Measurements from ENCODE around the gene OR51T1. TPM values are rescaled to one million over a fixed set of nuclear protein-coding genes. Genes with fewer than 3 reads are reported as not detected.

Gene OR51T1
- total RNA-seq, 8 experiments from 2014 or later, result 0.31 to 1.3 (median 1.0) TPM; not detected in 5

GRCh38 chr11:4887591-4887990, 5.9 kb downstream of the OR51T1 start:
- Histone ChIP-seq H3K4me3 (no peak overlapping the region), H3K27ac (no peak overlapping the region), H3K4me1 (replicated peaks in 1 of 2) (no peaks in the 10 kb centered on the region)
- ATAC-seq (replicated peaks in 6 of 8), result no peak
- WGBS, 10 experiments, result 0% methylated on average over 1 of the region's 1 CpG; no CpG with 5 or more reads in 1 of the 10 experiments
- in situ Hi-C loops (cut with MboI; ENCODE audit: low pct_unique_long_range_greater_than_20kb in 2 of 9, low sequenced_read_pairs in 9 of 9, unreplicated experiment in 9 of 9), result no loop called here

DNA sequence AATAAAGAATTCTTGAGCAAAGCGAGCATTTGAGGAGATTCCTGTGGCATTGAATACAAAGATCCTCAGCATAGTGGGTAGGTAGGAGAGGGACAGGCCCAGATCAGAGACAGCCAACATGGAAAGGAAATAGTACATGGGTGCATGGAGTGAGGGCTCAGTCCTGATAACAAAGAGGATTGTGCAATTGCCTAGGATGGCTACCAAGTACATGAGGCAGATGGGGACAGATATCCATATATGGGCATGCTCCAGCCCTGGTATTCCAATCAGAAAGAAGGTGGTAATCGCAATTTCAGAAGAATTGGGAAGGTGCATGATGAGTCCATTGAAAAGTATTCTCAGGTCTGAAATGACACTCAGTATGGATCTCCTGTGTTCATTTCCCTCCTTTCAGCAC, 8.6 kb downstream of the OR51T1 start:
- ATAC-seq (replicated peaks in 6 of 8), result no peak
- H3K4me3 ChIP-seq, result no peak overlapping the region
- H3K4me1 ChIP-seq (replicated peaks in 1 of 2), result no peaks in the 10 kb centered on the region
- 40 to 100% (median 80%) methylated on average over 1 to 2 of the region's 2 CpGs; no CpG with 5 or more reads in 1 of the 10 experiments for WGBS, 10 experiments
- no peak overlapping the region for H3K27ac ChIP-seq
- in situ Hi-C loops (cut with MboI; ENCODE audit: low pct_unique_long_range_greater_than_20kb in 2 of 9, low sequenced_read_pairs in 9 of 9, unreplicated experiment in 9 of 9), result no loop called here

DNA sequence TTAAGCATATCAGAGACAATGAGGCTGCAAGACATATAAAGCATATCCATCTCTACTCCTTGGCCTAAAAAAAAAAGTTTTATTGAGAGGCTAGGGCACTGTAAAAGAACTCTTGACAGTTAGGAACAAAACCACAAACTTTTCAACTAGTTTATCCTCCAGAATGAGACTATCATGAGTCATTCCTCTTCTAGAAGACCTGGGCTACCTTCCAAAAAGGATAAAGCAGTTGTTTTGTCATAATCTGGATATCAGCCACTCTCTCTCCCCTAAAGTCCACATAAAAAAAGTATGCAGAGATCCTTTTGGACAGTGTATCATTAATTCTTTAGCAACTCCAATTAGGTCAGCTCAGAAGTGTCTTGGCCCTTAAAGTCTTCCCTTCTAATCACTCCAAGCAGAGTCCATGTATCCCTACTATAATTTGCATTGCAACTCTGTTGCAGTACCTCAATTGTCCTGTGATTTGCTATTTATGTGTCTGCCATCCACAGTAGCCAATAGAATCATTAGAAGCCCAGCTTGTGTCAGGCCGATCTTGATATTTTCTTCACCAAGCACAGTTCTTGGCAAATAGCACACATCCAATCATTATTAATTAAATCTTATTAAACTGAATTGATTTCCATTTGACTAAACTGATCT, 10.4 kb downstream of the OR51T1 start:
- no peaks in the 10 kb centered on the region for H3K4me1 ChIP-seq (replicated peaks in 1 of 2)
- 75 to 100% (median 100%) methylated on average over 1 of the region's 1 CpG; no CpG with 5 or more reads in 5 of the 10 experiments for WGBS, 10 experiments
- peak in 2 of 8 experiments; percentile 50 to 58 for ATAC-seq (replicated peaks in 6 of 8)
- in situ Hi-C loops (cut with MboI; ENCODE audit: low pct_unique_long_range_greater_than_20kb in 2 of 9, low sequenced_read_pairs in 9 of 9, unreplicated experiment in 9 of 9), result no loop called here
- no peak overlapping the region for H3K27ac ChIP-seq
- no peak overlapping the region for H3K4me3 ChIP-seq

DNA sequence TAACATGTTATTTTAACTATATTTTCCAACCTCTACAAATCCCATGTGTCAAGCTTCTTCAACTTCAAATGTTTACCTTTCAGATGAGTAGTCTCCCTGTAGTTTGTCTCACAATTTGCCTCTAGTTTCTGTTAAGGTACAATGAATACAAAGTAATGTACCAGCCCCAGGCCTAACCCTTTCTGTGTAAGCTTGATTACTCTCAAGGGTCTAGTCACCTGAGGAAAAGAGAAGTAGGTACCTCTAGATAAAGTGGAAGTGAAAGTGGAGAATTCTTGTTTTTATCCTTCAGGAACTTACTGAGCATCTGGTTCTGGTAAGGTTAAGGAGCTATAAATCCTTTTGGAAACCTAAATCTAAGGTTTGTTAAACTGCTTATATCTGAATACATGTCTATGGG, 21.8 kb downstream of the OR51T1 start, which contains the start of gene OR51A7:
OR51A7 (plus strand) TSS at position 300 of the 400 bp plus-strand sequence. CDS start 3,587 bp downstream, outside the sequence.
- no peak within 1 kb of the TSS for H3K4me3 ChIP-seq
- no peaks in the 10 kb centered on the region for H3K4me1 ChIP-seq (replicated peaks in 1 of 2)
- no peak within 1 kb of the TSS for H3K27ac ChIP-seq
- in situ Hi-C loops (cut with MboI; ENCODE audit: low pct_unique_long_range_greater_than_20kb in 2 of 9, low sequenced_read_pairs in 9 of 9, unreplicated experiment in 9 of 9), result no loop called here
- ATAC-seq (replicated peaks in 6 of 8), result no peak

- no peaks in the 10 kb centered on the region for H3K4me1 ChIP-seq (replicated peaks in 1 of 2)
- no peak for ATAC-seq (replicated peaks in 6 of 8)
- H3K27ac ChIP-seq, result no peak overlapping the region
- no peak overlapping the region for H3K4me3 ChIP-seq
- in situ Hi-C loops (cut with MboI; ENCODE audit: low pct_unique_long_range_greater_than_20kb in 2 of 9, low sequenced_read_pairs in 9 of 9, unreplicated experiment in 9 of 9), result loop anchor here in 1 of 9 experiments (10.0 kb wide), 1 partner anchor 58 kb away; no protein-coding TSS in a partner anchor
These were observed 34.9 kb downstream of the OR51T1 start for GRCh38 chr11:4916581-4916980.

- Histone ChIP-seq H3K4me3 (no peak within 1 kb of the TSS), H3K27ac (no peak within 1 kb of the TSS), H3K4me1 (replicated peaks in 1 of 2) (no peaks in the 10 kb centered on the region)
- 0 to 92% (median 74%) methylated on average over 2 to 4 of the region's 4 CpGs; no CpG with 5 or more reads in 3 of the 10 experiments for WGBS, 10 experiments
- in situ Hi-C loops (cut with MboI; ENCODE audit: low pct_unique_long_range_greater_than_20kb in 2 of 9, low sequenced_read_pairs in 9 of 9, unreplicated experiment in 9 of 9), result loop anchor here in 1 of 9 experiments (10.0 kb wide), 1 partner anchor 56 kb away; no protein-coding TSS in a partner anchor
- no peak for ATAC-seq (replicated peaks in 6 of 8)
These were observed 37.5 kb downstream of the OR51T1 start, which contains the start of gene OR51G2 for GRCh38 chr11:4919250-4919649. Gene OR51G2 (minus strand): TSS chr11:4919350. CDS start chr11:4915663, 3,687 bp downstream.

GRCh38 chr11:4921796-4922195, 40.1 kb downstream of the OR51T1 start:
- peak in 1 of 8 experiments; percentile 37 for ATAC-seq (replicated peaks in 6 of 8)
- Histone ChIP-seq H3K4me3 (no peak overlapping the region), H3K4me1 (replicated peaks in 1 of 2) (no peaks in the 10 kb centered on the region), H3K27ac (no peak overlapping the region)
- WGBS, 10 experiments, result 0 to 100% (median 63%) methylated on average over 1 of the region's 1 CpG; no CpG with 5 or more reads in 2 of the 10 experiments
- in situ Hi-C loops (cut with MboI; ENCODE audit: low pct_unique_long_range_greater_than_20kb in 2 of 9, low sequenced_read_pairs in 9 of 9, unreplicated experiment in 9 of 9), result no loop called here

- no peak for ATAC-seq (replicated peaks in 6 of 8)
These were observed 40.6 kb downstream of the OR51T1 start for GRCh38 chr11:4922304-4922703.

DNA sequence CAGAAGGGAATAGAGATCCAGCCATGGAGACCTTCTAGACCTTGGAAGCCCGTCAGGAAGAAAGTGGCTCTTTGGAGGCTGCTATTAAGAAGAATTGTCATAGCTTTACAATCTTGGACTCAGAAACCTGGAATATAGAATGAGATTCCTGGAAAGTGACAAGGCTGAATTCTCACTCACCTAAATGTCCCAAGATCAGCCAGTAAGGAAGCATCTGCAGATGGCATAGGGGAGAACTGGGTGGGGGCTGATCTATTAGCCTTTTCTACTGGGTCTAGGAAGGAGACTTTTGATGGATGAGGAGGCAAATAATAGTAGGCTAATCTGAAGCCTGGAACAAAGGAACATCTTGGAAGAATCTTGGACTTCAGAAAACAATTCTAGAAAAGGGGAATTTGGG, 42.5 kb downstream of the OR51T1 start, which contains the start of gene OR51G1:
OR51G1 (minus strand) TSS at position 101 of the 400 bp plus-strand sequence; CDS start at position 101, 0 bp downstream.
- in situ Hi-C loops (cut with MboI; ENCODE audit: low pct_unique_long_range_greater_than_20kb in 2 of 9, low sequenced_read_pairs in 9 of 9, unreplicated experiment in 9 of 9), result no loop called here
- ATAC-seq (replicated peaks in 6 of 8), result no peak
- 29 to 78% (median 40%) methylated on average over 1 of the region's 1 CpG; no CpG with 5 or more reads in 7 of the 10 experiments for WGBS, 10 experiments
- Histone ChIP-seq H3K4me3 (no peak within 1 kb of the TSS), H3K27ac (no peak within 1 kb of the TSS), H3K4me1 (replicated peaks in 1 of 2) (no peaks in the 10 kb centered on the region)

More at GRCh38 chr11:4922304-4922703, 40.6 kb downstream of the OR51T1 start:
- 0 to 71% (median 41%) methylated on average over 1 of the region's 1 CpG; no CpG with 5 or more reads in 4 of the 10 experiments for WGBS, 10 experiments
- in situ Hi-C loops (cut with MboI; ENCODE audit: low pct_unique_long_range_greater_than_20kb in 2 of 9, low sequenced_read_pairs in 9 of 9, unreplicated experiment in 9 of 9), result no loop called here
- Histone ChIP-seq H3K4me1 (replicated peaks in 1 of 2) (no peaks in the 10 kb centered on the region), H3K4me3 (no peak overlapping the region), H3K27ac (no peak overlapping the region)

DNA sequence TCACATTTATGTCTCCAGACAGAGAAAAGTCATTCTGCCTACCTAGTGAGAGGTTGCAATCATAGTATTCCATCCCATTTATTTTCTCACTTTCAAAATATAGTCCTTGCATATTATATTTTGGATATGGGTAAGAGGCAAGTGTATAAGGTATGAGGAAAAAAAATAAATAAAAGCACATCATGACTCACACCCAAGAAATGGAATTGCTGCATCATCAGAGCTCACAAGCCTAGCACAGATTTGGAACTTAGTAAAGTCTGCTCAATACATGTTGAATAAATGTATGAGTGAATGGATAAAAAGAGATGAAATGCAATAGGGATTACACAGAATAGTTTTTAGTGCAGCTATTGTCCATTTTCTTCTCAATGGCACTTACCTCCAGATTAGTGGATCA, 44.9 kb downstream of the OR51T1 start:
- in situ Hi-C loops (cut with MboI; ENCODE audit: low pct_unique_long_range_greater_than_20kb in 2 of 9, low sequenced_read_pairs in 9 of 9, unreplicated experiment in 9 of 9), result no loop called here
- no peak overlapping the region for H3K27ac ChIP-seq
- peak in 2 of 8 experiments; percentile 78 to 84 for ATAC-seq (replicated peaks in 6 of 8)

More for the DNA sequence above, 44.9 kb downstream of the OR51T1 start:
- Histone ChIP-seq H3K4me1 (replicated peaks in 1 of 2) (no peaks in the 10 kb centered on the region), H3K4me3 (no peak overlapping the region)

Other genes starting within 250 kb of the OR51T1 start
- gene OR51D1, start 244.4 kb upstream of the OR51T1 start, total RNA-seq, result under 1 TPM in 5 of 8 experiments, not detected in 3; 0.05 to 0.52 (median 0.13) TPM
- under 1 TPM in 4 of 8 experiments, not detected in 4; 0.05 to 0.19 (median 0.13) TPM for gene OR51E1, start 237.9 kb upstream of the OR51T1 start, total RNA-seq
- 10 to 100 TPM in 1 of 8 experiments, 1 to 10 TPM in 2, under 1 TPM in 2, not detected in 3; 0.36 to 25.3 (median 1.3) TPM for gene OR51E2, start 184.0 kb upstream of the OR51T1 start, total RNA-seq
- under 1 TPM in 1 of 8 experiments, not detected in 7; 0.38 TPM for gene MMP26, start 177.1 kb upstream of the OR51T1 start, total RNA-seq
- gene OR51F1, start 112.0 kb upstream of the OR51T1 start, total RNA-seq, result 1 to 10 TPM in 2 of 8 experiments, under 1 TPM in 1, not detected in 5; 0.61 to 1.7 (median 1.1) TPM
- 1 to 10 TPM in 1 of 8 experiments, under 1 TPM in 3, not detected in 4; 0.23 to 1.5 (median 0.73) TPM for gene OR52R1, start 77.5 kb upstream of the OR51T1 start, total RNA-seq
- gene OR51F2, start 60.6 kb upstream of the OR51T1 start, total RNA-seq, result 1 to 10 TPM in 3 of 8 experiments, under 1 TPM in 2, not detected in 3; 0.21 to 2.2 (median 1.2) TPM
- gene OR51S1, start 32.7 kb upstream of the OR51T1 start, total RNA-seq, result under 1 TPM in 5 of 8 experiments, not detected in 3; 0.17 to 0.99 (median 0.31) TPM
- under 1 TPM in 4 of 8 experiments, not detected in 4; 0.25 to 0.67 (median 0.55) TPM for gene OR51A7, start 21.9 kb downstream of the OR51T1 start, total RNA-seq
- 1 to 10 TPM in 1 of 8 experiments, under 1 TPM in 4, not detected in 3; 0.29 to 1.9 (median 0.51) TPM for gene OR51G2, start 37.5 kb downstream of the OR51T1 start, total RNA-seq
- gene OR51G1, start 42.4 kb downstream of the OR51T1 start, total RNA-seq, result 1 to 10 TPM in 2 of 8 experiments, under 1 TPM in 2, not detected in 4; 0.21 to 1.9 (median 0.89) TPM
- gene OR51A4, start 65.7 kb downstream of the OR51T1 start, total RNA-seq, result 1 to 10 TPM in 1 of 8 experiments, under 1 TPM in 3, not detected in 4; 0.28 to 1.5 (median 0.72) TPM
- under 1 TPM in 3 of 8 experiments, not detected in 5; 0.33 to 0.37 (median 0.36) TPM for gene OR51A2, start 73.8 kb downstream of the OR51T1 start, total RNA-seq
- 1 to 10 TPM in 1 of 8 experiments, under 1 TPM in 5, not detected in 2; 0.08 to 1.2 (median 0.22) TPM for gene OR51L1, start 113.0 kb downstream of the OR51T1 start, total RNA-seq
- 1 to 10 TPM in 1 of 8 experiments, not detected in 7; 3.1 TPM for gene OR52J3, start 164.6 kb downstream of the OR51T1 start, total RNA-seq
- 1 to 10 TPM in 1 of 8 experiments, under 1 TPM in 2, not detected in 5; 0.43 to 2.3 (median 0.45) TPM for gene OR52E2, start 177.7 kb downstream of the OR51T1 start, total RNA-seq
- gene OR52E1, start 187.7 kb downstream of the OR51T1 start, total RNA-seq, result 1 to 10 TPM in 1 of 8 experiments, under 1 TPM in 1, not detected in 6; 0.52 to 2.6 TPM